ENCODE results near the gene CNTFR.

DNA sequence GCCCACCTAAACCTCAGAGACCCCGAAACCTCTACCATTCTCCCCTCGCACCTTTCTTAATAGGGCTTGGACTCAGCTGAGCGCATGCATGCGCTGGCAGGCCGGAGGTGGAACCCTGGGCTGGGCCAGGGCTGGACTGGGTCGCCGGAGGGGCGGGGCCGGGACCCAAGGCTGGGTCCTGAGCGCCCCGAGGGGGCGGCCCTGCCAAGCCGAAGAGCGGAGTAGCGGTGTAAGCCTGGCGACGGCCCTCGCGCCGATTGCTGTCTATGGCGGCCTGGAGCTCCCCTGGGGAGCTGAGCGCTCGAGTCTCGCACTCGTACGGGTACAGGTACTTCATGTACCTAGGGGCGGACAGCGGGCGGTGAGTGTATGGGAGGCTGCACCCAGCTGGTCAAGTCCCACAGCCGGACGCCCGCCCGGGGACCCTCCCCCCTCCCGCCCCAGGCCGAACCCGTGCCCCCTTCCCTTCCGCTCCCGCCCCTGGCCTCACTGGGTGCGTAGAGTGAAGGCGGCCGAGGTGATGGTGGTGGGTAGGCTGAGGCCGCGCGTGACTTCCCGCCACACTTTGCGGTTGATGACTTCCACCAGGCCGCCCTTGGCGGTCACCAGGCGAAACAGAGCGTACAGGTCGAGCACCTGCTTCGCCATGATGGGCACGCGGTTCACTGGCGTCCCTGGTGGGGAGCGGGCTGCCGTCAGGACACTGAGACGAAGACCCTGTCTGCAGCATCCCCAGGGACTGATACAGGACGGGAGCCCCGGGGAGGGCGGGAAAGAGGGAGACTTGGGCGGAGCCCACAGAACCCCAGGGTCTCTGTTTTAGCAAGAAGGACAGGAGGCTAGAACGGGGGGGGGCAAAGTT lies 34.1 kb upstream of the CNTFR start:
- TF ChIP-seq, protein P1, sequence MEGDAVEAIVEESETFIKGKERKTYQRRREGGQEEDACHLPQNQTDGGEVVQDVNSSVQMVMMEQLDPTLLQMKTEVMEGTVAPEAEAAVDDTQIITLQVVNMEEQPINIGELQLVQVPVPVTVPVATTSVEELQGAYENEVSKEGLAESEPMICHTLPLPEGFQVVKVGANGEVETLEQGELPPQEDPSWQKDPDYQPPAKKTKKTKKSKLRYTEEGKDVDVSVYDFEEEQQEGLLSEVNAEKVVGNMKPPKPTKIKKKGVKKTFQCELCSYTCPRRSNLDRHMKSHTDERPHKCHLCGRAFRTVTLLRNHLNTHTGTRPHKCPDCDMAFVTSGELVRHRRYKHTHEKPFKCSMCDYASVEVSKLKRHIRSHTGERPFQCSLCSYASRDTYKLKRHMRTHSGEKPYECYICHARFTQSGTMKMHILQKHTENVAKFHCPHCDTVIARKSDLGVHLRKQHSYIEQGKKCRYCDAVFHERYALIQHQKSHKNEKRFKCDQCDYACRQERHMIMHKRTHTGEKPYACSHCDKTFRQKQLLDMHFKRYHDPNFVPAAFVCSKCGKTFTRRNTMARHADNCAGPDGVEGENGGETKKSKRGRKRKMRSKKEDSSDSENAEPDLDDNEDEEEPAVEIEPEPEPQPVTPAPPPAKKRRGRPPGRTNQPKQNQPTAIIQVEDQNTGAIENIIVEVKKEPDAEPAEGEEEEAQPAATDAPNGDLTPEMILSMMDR (conservative IDR thresholded peaks at IDR 0.05; ENCODE audit: low read depth, low read length): no peak
- TF ChIP-seq EZH2 (IDR thresholded peaks at IDR 0.05; ENCODE audit: borderline replicate concordance, low read depth, low read length, poor library complexity, severe bottlenecking): no peak

All from A673 (cell line).